Lung (tissue), 12 donors: ENCODE results near the gene FAM221B. TPM values are rescaled to one million over a fixed set of nuclear protein-coding genes. Genes with fewer than 3 reads are reported as not detected.

Experiments
- ATAC-seq: fragments of 200-7000 bp; cut with Tn5 transposase; one replicate; pipeline ENCODE4 v1.9.1; 2020; ENCODE audit warnings: moderate number of reproducible peaks; ENCODE audit not compliant: insufficient read depth, low FRiP score
- DNase-seq, 3 donors: peaks; one replicate each; pipeline ENCODE4 v3.0.0-alpha.2; 2013 to 2017
- H3K27ac ChIP-seq, 2 donors: one replicate each; pipeline ENCODE4 v1.5.1; 2013; ENCODE audit warnings: mild to moderate bottlenecking in 2 of 2, moderate library complexity in 2 of 2, control low read depth in 1 of 2, inconsistent platforms in 1 of 2, low read depth in 1 of 2, low read length in 1 of 2
- H3K27me3 ChIP-seq, 3 donors: one replicate each; pipeline ENCODE4 v1.5.1; 2013; ENCODE audit warnings: low read length in 2 of 3; ENCODE audit not compliant: control insufficient read depth in 3 of 3, insufficient read depth in 3 of 3
- H3K36me3 ChIP-seq, 4 donors: one replicate each; pipeline ENCODE4 v1.5.1; 2013; ENCODE audit warnings: low read length in 4 of 4, mild to moderate bottlenecking in 1 of 4, moderate library complexity in 1 of 4; ENCODE audit not compliant: control insufficient read depth in 4 of 4, insufficient read depth in 4 of 4
- H3K4me1 ChIP-seq, 5 donors: one replicate each; pipeline ENCODE4 v1.5.1; 2013; ENCODE audit warnings: low read length in 5 of 5, mild to moderate bottlenecking in 2 of 5, moderate library complexity in 1 of 5; ENCODE audit not compliant: control insufficient read depth in 5 of 5, insufficient read depth in 5 of 5
- H3K4me3 ChIP-seq: one replicate; pipeline ENCODE4 v1.5.1; 2013; ENCODE audit warnings: mild to moderate bottlenecking, control low read depth, moderate library complexity
- H3K9ac ChIP-seq, 2 donors: one replicate each; pipeline ENCODE4 v1.5.1; 2013; ENCODE audit warnings: low read length in 2 of 2, control low read depth in 1 of 2; ENCODE audit not compliant: insufficient read depth in 1 of 2
- H3K9me3 ChIP-seq, 4 donors: one replicate each; pipeline ENCODE4 v1.5.1; 2013; ENCODE audit warnings: low read length in 3 of 4, mild to moderate bottlenecking in 1 of 4, moderate library complexity in 1 of 4; ENCODE audit not compliant: control insufficient read depth in 4 of 4, insufficient read depth in 3 of 4
- CTCF ChIP-seq: IDR thresholded peaks from 2 replicates; pipeline ENCODE4 v1.5.1; 2012; ENCODE audit warnings: mild to moderate bottlenecking; ENCODE audit errors: control extremely low read depth, extremely low read depth
- WGBS, 2 donors: extraction: QIAGEN DNeasy Blood & Tissue Kit; methylation state at CpG; one replicate each; pipeline ENCODE4 v1.1.7; 2013; 5-methylcytosine and 5-hydroxymethylcytosine counted together
- polyA plus RNA-seq, 2 donors: library from polyadenylated mRNA; stranded (reverse); fragments of 200-250 nt; gene quantifications; one replicate each; pipeline ENCODE4 v1.2.1, GENCODE V29; 2013
- total RNA-seq, 2 donors: library from RNA; depleted of rRNA in 1 of 2; stranded (reverse); fragments of >200 nt in 1 of 2; gene quantifications; one replicate each; pipeline ENCODE4 v1.2.1, GENCODE V29; 2014 to 2021
- donor health status: control.
- donor health status: control.
- donor health status: Bipolar disorder and iron deficiency.
- donor health status: healthy.
- donor health status: DM: yes; HTN: yes; CAD: no.

The FAM221B gene
- total and polyA plus RNA-seq, 4 donors: 0.10 to 0.25 (median 0.13) TPM

GRCh38 chr9:35858458-35858857, 29.9 kb upstream of the FAM221B start:
- ATAC-seq (no peak), DNase-seq (no peak)
- H3K36me3 ChIP-seq: peaks cover 0 to 4% (median 0%) of the 10 kb centered on the region in 4 donors
- H3K9ac ChIP-seq: no peak overlapping the region
- H3K9me3 ChIP-seq: no peaks in the 10 kb centered on the region
- H3K4me3 ChIP-seq: no peak overlapping the region
- 69 to 82% methylated on average over 5 of the region's 5 CpGs for WGBS, 2 donors
- no peaks in the 10 kb centered on the region for H3K27me3 ChIP-seq
- no peak overlapping the region for H3K27ac ChIP-seq
- TF ChIP-seq CTCF: no peak
- peaks cover 0 to 11% (median 0%) of the 10 kb centered on the region in 5 donors for H3K4me1 ChIP-seq

- no peaks in the 10 kb centered on the region for H3K27me3 ChIP-seq
- H3K36me3 ChIP-seq: peaks cover 0 to 12% (median 5%) of the 10 kb centered on the region in 4 donors
- no peak for TF ChIP-seq CTCF
- DNase-seq (no peak), ATAC-seq (no peak)
- 89 to 91% methylated on average over 5 of the region's 5 CpGs for WGBS, 2 donors
- peaks cover 0 to 11% (median 0%) of the 10 kb centered on the region in 5 donors for H3K4me1 ChIP-seq
- H3K9ac ChIP-seq: no peak overlapping the region
- H3K27ac ChIP-seq: no peak overlapping the region
- H3K4me3 ChIP-seq: no peak overlapping the region
- H3K9me3 ChIP-seq: no peaks in the 10 kb centered on the region
These were observed 28.4 kb upstream of the FAM221B start for GRCh38 chr9:35856882-35857281.

- no peak overlapping the region for H3K27ac ChIP-seq
- H3K4me3 ChIP-seq: no peak overlapping the region
- H3K36me3 ChIP-seq: peaks cover 0 to 14% (median 6%) of the 10 kb centered on the region in 4 donors
- no peak for ATAC-seq
- TF ChIP-seq CTCF: no peak
- no peak for DNase-seq
- WGBS, 2 donors: 79% methylated on average over 3 of the region's 3 CpGs
- H3K4me1 ChIP-seq: peaks cover 0 to 11% (median 0%) of the 10 kb centered on the region in 5 donors
- H3K9ac ChIP-seq: no peak overlapping the region
- H3K27me3 ChIP-seq: no peaks in the 10 kb centered on the region
- H3K9me3 ChIP-seq: no peaks in the 10 kb centered on the region
These were observed 27.7 kb upstream of the FAM221B start for GRCh38 chr9:35856206-35856605.

GRCh38 chr9:35854091-35854762, 25.7 kb upstream of the FAM221B start:
- no peak for TF ChIP-seq CTCF
- H3K36me3 ChIP-seq: peaks cover 0 to 16% (median 6%) of the 10 kb centered on the region in 4 donors
- no peak overlapping the region for H3K4me3 ChIP-seq
- H3K27ac ChIP-seq: no peak overlapping the region
- ATAC-seq (no peak), DNase-seq (no peak)
- 91 to 93% methylated on average over 7 of the region's 7 CpGs for WGBS, 2 donors
- peaks cover 0 to 4% (median 0%) of the 10 kb centered on the region in 5 donors for H3K4me1 ChIP-seq
- no peaks in the 10 kb centered on the region for H3K27me3 ChIP-seq
- H3K9ac ChIP-seq: no peak overlapping the region
- H3K9me3 ChIP-seq: no peaks in the 10 kb centered on the region
